Right atrium auricular region (tissue), 2 donors: Measurements from ENCODE around the gene ZC3H12C. TPM values are rescaled to one million over a fixed set of nuclear protein-coding genes. Genes with fewer than 3 reads are reported as not detected.

Experiments
- DNase-seq: peaks from one replicate; pipeline ENCODE4 v3.0.0-alpha.2; 2019; ENCODE audit warnings: low spot score
- H3K27ac ChIP-seq, 2 donors: fragments of 200-600 bp; sonication (generic); 1 replicate in 1 of 2; 2 replicates in 1 of 2; pipeline ENCODE4 v1.5.1; 2016 to 2019
- H3K27me3 ChIP-seq, 2 donors: fragments of 200-600 bp; sonication (generic); one replicate each; pipeline versions ENCODE4 v1.5.1 to v1.6.0; 2017 to 2019
- H3K36me3 ChIP-seq: fragments of 200-600 bp; sonication (generic); one replicate; pipeline ENCODE4 v1.5.1; 2016
- H3K4me1 ChIP-seq, 2 donors: fragments of 200-600 bp; sonication (generic); one replicate each; pipeline versions ENCODE4 v1.5.1 to v1.6.0; 2017 to 2019
- H3K4me3 ChIP-seq, 2 donors: fragments of 200-600 bp; sonication (generic); 1 replicate in 1 of 2; 2 replicates in 1 of 2; pipeline ENCODE4 v1.5.1; 2017 to 2019; ENCODE audit warnings: mild to moderate bottlenecking in 1 of 2, moderate library complexity in 1 of 2
- H3K9me3 ChIP-seq, 2 donors: fragments of 200-600 bp; sonication (generic); one replicate each; pipeline ENCODE4 v1.5.1; 2019
- CTCF ChIP-seq, 2 donors: fragments of 200-600 bp; sonication (generic); IDR thresholded peaks; one replicate each; pipeline ENCODE4 v1.5.1; 2019; ENCODE audit warnings: antibody characterized with exemption in 2 of 2
- total RNA-seq, 2 donors: library from RNA; depleted of rRNA; stranded (reverse); fragments of >200 nt; gene quantifications; one replicate each; pipeline ENCODE4 v1.1.0, GENCODE V29; 2016

ZC3H12C gene
- total RNA-seq, 2 donors from 2014 or later: 12.7 to 14.7 TPM

GRCh38 chr11:110217223-110217877 lies 124.2 kb downstream of the ZC3H12C start:
- DNase-seq: no peak
- no peaks in the 10 kb centered on the region for H3K27me3 ChIP-seq
- no peak overlapping the region for H3K27ac ChIP-seq
- no peaks in the 10 kb centered on the region for H3K36me3 ChIP-seq
- TF ChIP-seq CTCF (IDR thresholded peaks at IDR 0.05): no peak
- H3K9me3 ChIP-seq: no peaks in the 10 kb centered on the region
- H3K4me1 ChIP-seq: no peaks in the 10 kb centered on the region
- H3K4me3 ChIP-seq: no peak overlapping the region

- Histone ChIP-seq H3K36me3 (no peaks in the 10 kb centered on the region), H3K4me3 (no peak overlapping the region), H3K27ac (no peak overlapping the region)
Measured at GRCh38 chr11:110217936-110218335, 124.7 kb downstream of the ZC3H12C start.

GRCh38 chr11:110219006-110219785 lies 126.0 kb downstream of the ZC3H12C start:
- no peak overlapping the region for H3K27ac ChIP-seq
- H3K27me3 ChIP-seq: no peaks in the 10 kb centered on the region
- DNase-seq: no peak
- no peak overlapping the region for H3K4me3 ChIP-seq
- no peaks in the 10 kb centered on the region for H3K36me3 ChIP-seq
- no peak for TF ChIP-seq CTCF (IDR thresholded peaks at IDR 0.05)
- H3K4me1 ChIP-seq: no peaks in the 10 kb centered on the region
- no peaks in the 10 kb centered on the region for H3K9me3 ChIP-seq

More at GRCh38 chr11:110217936-110218335, 124.7 kb downstream of the ZC3H12C start:
- DNase-seq: no peak
- no peaks in the 10 kb centered on the region for H3K9me3 ChIP-seq
- H3K4me1 ChIP-seq: no peaks in the 10 kb centered on the region
- H3K27me3 ChIP-seq: no peaks in the 10 kb centered on the region
- TF ChIP-seq CTCF (IDR thresholded peaks at IDR 0.05): no peak

Other genes starting within 250 kb of the ZC3H12C start
- gene RDX, start 203.2 kb downstream of the ZC3H12C start, total RNA-seq: 10 to 100 TPM; 58.8 to 78.5 TPM